K562 (cell line): Measurements from ENCODE around the gene RAB25. TPM values are rescaled to one million over a fixed set of nuclear protein-coding genes. Genes with fewer than 3 reads are reported as not detected.

Experiments
- ATAC-seq: fragments of 200-7000 bp; cut with Tn5 transposase; 3 replicates; pipeline ENCODE4 v1.9.1; 2020; ENCODE audit warnings: moderate library complexity
- BruUV-seq: library from RNA; stranded (reverse); fragments of 400-500 nt; replicated peaks from 2 replicates; lab custom pipeline; 2021; lab: Mats Ljungman, UMichigan
- CTCF ChIA-PET: fragments of 300-600 bp; formaldehyde crosslinking; extraction: SDS; loops from one replicate; lab custom pipeline; 2021; ENCODE audit warnings: low intra/inter-chr PET ratio; lab: Yijun Ruan, JAX
- POLR2A ChIA-PET: fragments of 300-600, 350-650 bp; sonication (Branson Sonifier 250); formaldehyde crosslinking; extraction: SDS; loops from one replicate; lab custom pipeline; 2021; ENCODE audit warnings: antibody characterized with exemption, inconsistent platforms; lab: Yijun Ruan, JAX
- DNase-seq, 4 experiments: peaks; one replicate each; pipeline versions ENCODE4 v3.0.0 to v3.0.0-alpha.2; 2011 to 2018; ENCODE audit warnings: low spot score in 3 of 4, mixed read lengths in 3 of 4; ENCODE audit errors: extremely low read depth in 1 of 4
- FAIRE-seq: peaks from 2 replicates; lab custom pipeline; 2011; peaks lifted over from hg19 to GRCh38; lab: Jason Lieb, UNC
- H2AFZ ChIP-seq: 2 replicates; pipeline ENCODE4 v1.6.0; 2011; ENCODE audit warnings: low read depth, low read length, control low read depth, inconsistent platforms
- H3K27ac ChIP-seq: fragments of 200-600 bp; 3 replicates; pipeline ENCODE4 v1.8.0; 2011; ENCODE audit warnings: low read depth, mild to moderate bottlenecking, control low read depth, inconsistent platforms, low read length, moderate library complexity, mixed read lengths; ENCODE audit errors: extremely low read depth
- H3K27me3 ChIP-seq, 2 experiments: fragments of 300-600 bp in 1 of 2; 2 replicates in 1 of 2; 3 replicates in 1 of 2; pipeline versions ENCODE4 v1.6.0 to v1.8.0; 2011; ENCODE audit warnings: inconsistent platforms in 2 of 2, low read length in 2 of 2, mild to moderate bottlenecking in 1 of 2, mixed read lengths in 1 of 2, moderate library complexity in 1 of 2; ENCODE audit not compliant: control insufficient read depth in 2 of 2, insufficient read depth in 2 of 2
- H3K36me3 ChIP-seq: fragments of 300-600 bp; 3 replicates; pipeline ENCODE4 v1.8.0; 2011; ENCODE audit warnings: mild to moderate bottlenecking, low read length, inconsistent platforms; ENCODE audit not compliant: control insufficient read depth, insufficient read depth
- H3K4me1 ChIP-seq, 2 experiments: fragments of 200-600 bp in 1 of 2; replicated peaks in 1 of 2; 2 replicates in 1 of 2; 3 replicates in 1 of 2; pipeline versions ENCODE4 v1.5.1 to v1.8.0; 2011; ENCODE audit warnings: inconsistent platforms in 2 of 2, low read length in 2 of 2, mild to moderate bottlenecking in 1 of 2, mixed read lengths in 1 of 2, moderate library complexity in 1 of 2; ENCODE audit not compliant: control insufficient read depth in 2 of 2, insufficient read depth in 2 of 2
- H3K4me2 ChIP-seq: 2 replicates; pipeline ENCODE4 v1.6.1; 2011; ENCODE audit warnings: low read length, control low read depth, inconsistent platforms, mixed read lengths; ENCODE audit not compliant: insufficient read depth
- H3K4me3 ChIP-seq: fragments of 200-600 bp; sonication (generic), shearing (Covaris generic); 2 replicates; pipeline ENCODE4 v1.5.1; 2016; ENCODE audit warnings: control low read depth, inconsistent platforms
- H3K79me2 ChIP-seq: fragments of 200-600 bp; 3 replicates; pipeline ENCODE4 v1.8.0; 2011; ENCODE audit warnings: low read length, inconsistent platforms; ENCODE audit not compliant: control insufficient read depth, insufficient read depth
- H3K9ac ChIP-seq, 2 experiments: 2 replicates each; pipeline versions ENCODE4 v1.6.0 to v1.6.1; 2011; ENCODE audit warnings: low read depth in 2 of 2, low read length in 2 of 2, control low read depth in 1 of 2, inconsistent platforms in 1 of 2, mild to moderate bottlenecking in 1 of 2, mixed read lengths in 1 of 2; ENCODE audit not compliant: insufficient read depth in 1 of 2
- H3K9me1 ChIP-seq: one replicate; pipeline ENCODE4 v1.6.0; 2011; ENCODE audit warnings: inconsistent platforms, mild to moderate bottlenecking, low read length, moderate library complexity; ENCODE audit not compliant: control insufficient read depth, insufficient read depth
- H3K9me3 ChIP-seq: replicated peaks from 2 replicates; pipeline ENCODE4 v1.5.1; 2011; ENCODE audit warnings: low read depth, low read length, inconsistent platforms; ENCODE audit not compliant: control insufficient read depth, insufficient read depth
- H4K20me1 ChIP-seq: replicated peaks from 2 replicates; pipeline ENCODE4 v1.6.1; 2011; ENCODE audit warnings: low read length, inconsistent platforms, mixed read lengths; ENCODE audit not compliant: control insufficient read depth, insufficient read depth
- BMI1 ChIP-seq: fragments of 150-350 bp; IDR thresholded peaks from 2 replicates; pipeline ENCODE4 v1.6.1; 2014; ENCODE audit warnings: low read length
- CTCFL ChIP-seq: IDR thresholded peaks from 2 replicates; pipeline ENCODE4 v1.6.1; 2011; ENCODE audit warnings: borderline replicate concordance, low read depth, mild to moderate bottlenecking, moderate library complexity, low read length; ENCODE audit not compliant: insufficient read depth, poor library complexity, severe bottlenecking
- PHTF2 ChIP-seq: fragments of 250-450 bp; sonication (Bioruptor Pico); IDR thresholded peaks from 2 replicates; pipeline ENCODE4 v1.5.0; 2021; ENCODE audit warnings: mild to moderate bottlenecking
- PKNOX1 ChIP-seq: fragments of 450-650 bp; IDR thresholded peaks from 2 replicates; pipeline ENCODE4 v1.6.1; 2016
- TBP ChIP-seq: optimal IDR thresholded peaks from 2 replicates; pipeline ENCODE3; 2011; ENCODE audit warnings: low read depth, low read length, improper control_type of control experiment
- WGBS: fragments of 100-300 bp; shearing (Covaris generic); methylation state at CpG from one replicate; pipeline ENCODE4 v1.1.6; 2016; ENCODE audit warnings: low coverage, mixed read lengths; ENCODE audit not compliant: insufficient coverage; ENCODE audit errors: missing lambda C conversion rate; 5-methylcytosine and 5-hydroxymethylcytosine counted together
- in situ Hi-C: fragments of 300-500 bp; cut with MboI; formaldehyde crosslinking; loops from 4 replicates; pipeline ENCODE4 v1.15.0; 2018; ENCODE audit warnings: inconsistent platforms, mixed read lengths
- intact Hi-C: fragments of 100-400 bp; cut with micrococcal nuclease; formaldehyde crosslinking; loops from 2 replicates; pipeline ENCODE4 v1.14.2; 2022
- polyA plus RNA-seq, 8 experiments: library from polyadenylated mRNA; depleted of rRNA in 4 of 8; stranded (reverse) in 5 of 8; unstranded in 3 of 8; fragments of >200 nt; fragmentation: Nextera tagmentation in 2 of 8; fragmentation: Illumina TruSeq in 1 of 8; extraction: Ambion mirVana in 2 of 8; extraction: Trizol in 1 of 8; gene quantifications; 2 replicates each; pipeline versions ENCODE4 v1.2.1 to v1.2.3, GENCODE V29; 2011 to 2014; ENCODE audit warnings: inconsistent platforms in 1 of 8, missing spikeins in 1 of 8
- total RNA-seq, 7 experiments: library from RNA; depleted of rRNA in 6 of 7; stranded (reverse); fragments of >200 nt in 6 of 7; fragmentation: Illumina TruSeq in 2 of 7; extraction: Trizol in 2 of 7; gene quantifications; 2 replicates each; pipeline versions ENCODE4 v1.2.1 to v1.2.3, GENCODE V29; 2011 to 2021; ENCODE audit warnings: low replicate concordance in 1 of 7

Gene RAB25
- total and polyA plus RNA-seq, 9 of the 15 experiments (the other 6 are each of a cell fraction or from before 2014, with no cell fraction given) = 0.10 to 0.27 (median 0.13) TPM; not detected in 6

GRCh38 chr1:156014829-156015228 is 46.1 kb upstream of the RAB25 start:
- ChIA-PET CTCF (no interaction called here), POLR2A (no interaction called here)
- H3K4me2 ChIP-seq = no peak overlapping the region
- FAIRE-seq (no peak), DNase-seq (no peak), ATAC-seq (no peak; the same call in 2 of the 3 replicates)
- no peak overlapping the region for H3K27ac ChIP-seq
- intact Hi-C loops = no loop called here
- H3K4me1 ChIP-seq = peaks cover 3 to 4% of the 10 kb centered on the region in 2 experiments; a peak in 3 of 5 replicates
- 87% methylated on average over 7 of the region's 7 CpGs for WGBS
- H3K9ac ChIP-seq = no peak overlapping the region
- BruUV-seq = no TSS peak
- no peaks in the 10 kb centered on the region for H3K9me3 ChIP-seq
- peaks cover 91% of the 10 kb centered on the region for H3K36me3 ChIP-seq
- H3K9me1 ChIP-seq = no peaks in the 10 kb centered on the region
- no peak overlapping the region for H3K4me3 ChIP-seq
- no peak overlapping the region for H2AFZ ChIP-seq
- TF ChIP-seq BMI1 (no peak), TBP (no peak)
- TF ChIP-seq, all 486 proteins: peak for 0
- in situ Hi-C loops = no loop called here
- H3K27me3 ChIP-seq = no peaks in the 10 kb centered on the region
- peaks cover 16% of the 10 kb centered on the region for H3K79me2 ChIP-seq
- H4K20me1 ChIP-seq = no peaks in the 10 kb centered on the region

GRCh38 chr1:156019946-156020292 is 41.0 kb upstream of the RAB25 start:
- no peaks in the 10 kb centered on the region for H4K20me1 ChIP-seq
- DNase-seq (no peak), FAIRE-seq (no peak), ATAC-seq (no peak)
- H3K36me3 ChIP-seq = peaks cover 43% of the 10 kb centered on the region; the same call in 2 of the 3 replicates
- ChIA-PET CTCF (no interaction called here), POLR2A (interaction anchor here (0.6 to 1.9 kb wide), 8 partner anchors 10 to 558 kb away, joined by 3 to 10 read pairs (median 3); partner anchors contain the start of gene GLMP)
- no peaks in the 10 kb centered on the region for H3K27me3 ChIP-seq
- H2AFZ ChIP-seq = no peak overlapping the region
- H3K79me2 ChIP-seq = peaks cover 26% of the 10 kb centered on the region
- H3K9me3 ChIP-seq = no peaks in the 10 kb centered on the region
- intact Hi-C loops = no loop called here
- 13% methylated on average over 8 of the region's 8 CpGs for WGBS
- in situ Hi-C loops = no loop called here
- no peaks in the 10 kb centered on the region for H3K9me1 ChIP-seq
- BruUV-seq = TSS peak; percentile 73
- peak overlapping the region; percentile 65 for H3K27ac ChIP-seq
- peaks cover 7 to 8% of the 10 kb centered on the region in 2 experiments; a peak in 4 of 5 replicates for H3K4me1 ChIP-seq
- peak overlapping the region; percentile 78 to 93; a peak in 3 of 4 replicates for H3K9ac ChIP-seq
- peak overlapping the region; percentile 89 for H3K4me2 ChIP-seq
- H3K4me3 ChIP-seq = peak overlapping the region; percentile 72
- TF ChIP-seq PKNOX1 = peak; percentile 73
- TF ChIP-seq CTCFL = no peak
- no peak for TF ChIP-seq PHTF2
